ENCODE measurements around the gene SLC12A7. TPM values are rescaled to one million over a fixed set of nuclear protein-coding genes. Genes with fewer than 3 reads are reported as not detected.

Gene SLC12A7
- total RNA-seq, 1 donor from 2014 or later, result 30.5 TPM

DNA sequence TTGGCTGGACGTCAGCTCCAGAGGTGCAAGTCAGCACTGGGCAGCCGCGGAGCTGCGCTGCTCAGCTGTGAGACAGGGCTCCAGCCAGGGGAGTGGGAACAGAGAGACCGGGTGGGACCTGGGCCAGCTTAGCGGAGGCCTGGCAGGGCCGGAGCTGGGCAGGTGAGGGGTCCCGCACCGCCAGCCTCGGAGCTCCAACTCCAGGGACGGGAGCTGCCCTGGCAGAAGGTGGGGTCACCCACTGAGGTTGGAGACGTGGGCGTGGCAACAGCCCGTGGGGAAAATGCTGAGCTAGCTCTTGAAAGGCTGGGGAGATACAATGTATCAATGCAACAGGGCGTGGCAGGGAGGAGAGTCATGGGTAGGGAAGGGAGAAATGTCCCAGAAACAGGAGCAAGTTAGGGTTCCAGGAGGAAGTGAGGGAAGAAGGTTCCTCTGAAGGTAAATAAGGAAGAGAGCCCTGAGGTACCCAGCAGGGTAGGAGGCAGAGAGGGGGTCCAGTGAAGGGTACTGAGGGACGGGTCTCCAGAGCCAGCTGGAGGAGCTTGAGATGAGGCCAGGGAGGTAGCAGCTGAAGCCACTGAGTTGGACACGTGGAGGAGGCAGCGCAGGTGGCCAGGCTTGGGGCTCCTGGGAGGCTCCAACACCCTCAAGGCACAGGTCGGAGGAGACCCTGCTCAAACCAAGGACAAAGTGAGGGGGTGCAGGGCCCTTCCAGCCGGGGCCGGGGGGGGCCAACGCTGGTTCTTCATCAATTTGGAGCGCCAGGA is 104.0 kb downstream of the SLC12A7 start:
- Histone ChIP-seq H3K9ac (ENCODE audit: low read length) (no peak overlapping the region), H3K27me3 (ENCODE audit: insufficient read depth, low read length) (peaks cover 55% of the 10 kb centered on the region), H3K36me3 (ENCODE audit: insufficient read depth, low read length) (no peaks in the 10 kb centered on the region), H3K9me3 (ENCODE audit: insufficient read depth, low read depth, low read length) (no peaks in the 10 kb centered on the region), H4K20me1 (ENCODE audit: insufficient read depth, low read length) (no peaks in the 10 kb centered on the region), H2AFZ (ENCODE audit: low read depth, low read length) (no peak overlapping the region), H3K4me3 (ENCODE audit: insufficient read depth, low read depth, low read length) (no peak overlapping the region), H3K4me2 (ENCODE audit: low read length) (no peak overlapping the region), H3K79me2 (ENCODE audit: insufficient read depth, low read length) (no peaks in the 10 kb centered on the region), H3K4me1 (ENCODE audit: insufficient read depth, low read length) (no peaks in the 10 kb centered on the region), H3K27ac (ENCODE audit: low read depth, low read length) (no peak overlapping the region)
- FAIRE-seq (no peak), DNase-seq (ENCODE audit: low read depth) (no peak)
- peaks cover 1% of the 10 kb centered on the region for H3K36me3 Mint-ChIP-seq (ENCODE audit: low read depth, unreplicated experiment)
- peak overlapping the region; percentile 58 for H3K27ac Mint-ChIP-seq (ENCODE audit: unreplicated experiment)
- H3K9me3 Mint-ChIP-seq (ENCODE audit: unreplicated experiment), result no peaks in the 10 kb centered on the region
- TF ChIP-seq EZH2 (IDR thresholded peaks at IDR 0.05; ENCODE audit: insufficient read depth, low read length), result no peak
- TF ChIP-seq, protein P1, sequence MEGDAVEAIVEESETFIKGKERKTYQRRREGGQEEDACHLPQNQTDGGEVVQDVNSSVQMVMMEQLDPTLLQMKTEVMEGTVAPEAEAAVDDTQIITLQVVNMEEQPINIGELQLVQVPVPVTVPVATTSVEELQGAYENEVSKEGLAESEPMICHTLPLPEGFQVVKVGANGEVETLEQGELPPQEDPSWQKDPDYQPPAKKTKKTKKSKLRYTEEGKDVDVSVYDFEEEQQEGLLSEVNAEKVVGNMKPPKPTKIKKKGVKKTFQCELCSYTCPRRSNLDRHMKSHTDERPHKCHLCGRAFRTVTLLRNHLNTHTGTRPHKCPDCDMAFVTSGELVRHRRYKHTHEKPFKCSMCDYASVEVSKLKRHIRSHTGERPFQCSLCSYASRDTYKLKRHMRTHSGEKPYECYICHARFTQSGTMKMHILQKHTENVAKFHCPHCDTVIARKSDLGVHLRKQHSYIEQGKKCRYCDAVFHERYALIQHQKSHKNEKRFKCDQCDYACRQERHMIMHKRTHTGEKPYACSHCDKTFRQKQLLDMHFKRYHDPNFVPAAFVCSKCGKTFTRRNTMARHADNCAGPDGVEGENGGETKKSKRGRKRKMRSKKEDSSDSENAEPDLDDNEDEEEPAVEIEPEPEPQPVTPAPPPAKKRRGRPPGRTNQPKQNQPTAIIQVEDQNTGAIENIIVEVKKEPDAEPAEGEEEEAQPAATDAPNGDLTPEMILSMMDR (IDR thresholded peaks at IDR 0.05; ENCODE audit: insufficient read depth, low read depth, low read length), result no peak
- peaks cover 63% of the 10 kb centered on the region for H3K27me3 Mint-ChIP-seq (ENCODE audit: low read depth, unreplicated experiment)
- no peaks in the 10 kb centered on the region for H3K4me1 Mint-ChIP-seq (ENCODE audit: low read depth, unreplicated experiment)
- H3K4me3 Mint-ChIP-seq (ENCODE audit: unreplicated experiment), result peak overlapping the region; percentile 57

DNA sequence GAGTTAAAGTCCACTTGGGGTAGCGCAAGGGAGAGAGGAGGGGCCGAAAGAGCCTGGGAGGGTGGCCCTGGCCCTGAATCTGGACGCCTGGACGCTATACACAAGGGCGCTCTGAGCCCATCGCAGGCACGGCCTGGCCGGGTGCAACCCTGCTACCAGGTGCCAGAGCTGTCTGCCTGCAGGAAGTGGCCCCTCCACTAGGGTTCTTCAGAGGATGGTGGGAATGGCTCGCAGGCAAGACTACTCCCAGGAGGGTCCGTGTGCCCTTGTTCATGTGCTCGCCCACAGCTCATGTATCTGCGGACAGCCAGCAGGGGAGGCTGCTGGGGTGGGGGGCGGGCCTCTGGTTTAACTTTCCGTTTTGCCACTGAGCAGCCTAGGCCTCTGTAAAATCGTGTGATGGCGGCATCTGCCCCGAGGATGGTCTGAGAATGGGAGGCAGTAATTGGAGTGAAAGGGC is 104.6 kb downstream of the SLC12A7 start:
- H3K27ac Mint-ChIP-seq (ENCODE audit: unreplicated experiment), result peak overlapping the region; percentile 18

More for the DNA sequence above, 104.6 kb downstream of the SLC12A7 start:
- H3K4me3 Mint-ChIP-seq (ENCODE audit: unreplicated experiment), result peak overlapping the region; percentile 54
- Histone ChIP-seq H3K4me2 (ENCODE audit: low read length) (no peak overlapping the region), H3K36me3 (ENCODE audit: insufficient read depth, low read length) (no peaks in the 10 kb centered on the region), H3K27me3 (ENCODE audit: insufficient read depth, low read length) (peaks cover 55% of the 10 kb centered on the region), H3K79me2 (ENCODE audit: insufficient read depth, low read length) (no peaks in the 10 kb centered on the region), H2AFZ (ENCODE audit: low read depth, low read length) (no peak overlapping the region), H4K20me1 (ENCODE audit: insufficient read depth, low read length) (no peaks in the 10 kb centered on the region), H3K4me3 (ENCODE audit: insufficient read depth, low read depth, low read length) (no peak overlapping the region), H3K27ac (ENCODE audit: low read depth, low read length) (no peak overlapping the region), H3K9ac (ENCODE audit: low read length) (no peak overlapping the region), H3K4me1 (ENCODE audit: insufficient read depth, low read length) (no peaks in the 10 kb centered on the region), H3K9me3 (ENCODE audit: insufficient read depth, low read depth, low read length) (no peaks in the 10 kb centered on the region)
- peaks cover 60% of the 10 kb centered on the region for H3K27me3 Mint-ChIP-seq (ENCODE audit: low read depth, unreplicated experiment)
- DNase-seq (ENCODE audit: low read depth), result no peak
- peaks cover 1% of the 10 kb centered on the region for H3K36me3 Mint-ChIP-seq (ENCODE audit: low read depth, unreplicated experiment)
- no peak for FAIRE-seq
- TF ChIP-seq, protein P1 (IDR thresholded peaks at IDR 0.05; ENCODE audit: insufficient read depth, low read depth, low read length), result no peak
- TF ChIP-seq EZH2 (IDR thresholded peaks at IDR 0.05; ENCODE audit: insufficient read depth, low read length), result no peak
- no peaks in the 10 kb centered on the region for H3K4me1 Mint-ChIP-seq (ENCODE audit: low read depth, unreplicated experiment)
- no peaks in the 10 kb centered on the region for H3K9me3 Mint-ChIP-seq (ENCODE audit: unreplicated experiment)

Data from astrocyte (in vitro differentiated cells and primary cell).